Mesothelial cell of epicardium (in vitro differentiated cells): Measurements from ENCODE around the gene OTOP3. TPM values are rescaled to one million over a fixed set of nuclear protein-coding genes. Genes with fewer than 3 reads are reported as not detected.

Source experiments
- DNase-seq, 2 experiments: peaks; one replicate each; pipeline ENCODE4 v3.0.0; 2021; ENCODE audit warnings: low spot score in 2 of 2; ENCODE audit not compliant: unreplicated experiment in 2 of 2
- H3K27ac Mint-ChIP-seq: 2 replicates; pipeline ENCODE4 v1.8.0; 2021; ENCODE audit warnings: mixed read lengths
- H3K27me3 Mint-ChIP-seq: 2 replicates; pipeline ENCODE4 v1.8.0; 2021; ENCODE audit warnings: low read depth, mixed read lengths
- H3K36me3 Mint-ChIP-seq: 2 replicates; pipeline ENCODE4 v1.8.0; 2021; ENCODE audit warnings: mixed read lengths
- H3K4me1 Mint-ChIP-seq: 2 replicates; pipeline ENCODE4 v1.8.0; 2021; ENCODE audit warnings: mixed read lengths
- H3K4me3 Mint-ChIP-seq: 2 replicates; pipeline ENCODE4 v1.8.0; 2021; ENCODE audit warnings: mild to moderate bottlenecking, moderate library complexity, mixed read lengths
- H3K9me3 Mint-ChIP-seq: 2 replicates; pipeline ENCODE4 v1.8.0; 2021; ENCODE audit warnings: mixed read lengths
- total RNA-seq: library from RNA; stranded (reverse); gene quantifications from 3 replicates; pipeline ENCODE4 v1.2.1, GENCODE V29; 2021
- TF ChIP-seq, protein P1 (sequence below): fragments of 200-600 bp; sonication (generic); IDR thresholded peaks from one replicate; pipeline ENCODE4 v1.5.0; 2021; ENCODE audit warnings: antibody characterized with exemption; ENCODE audit not compliant: unreplicated experiment

Gene OTOP3
- total RNA-seq, 1 donor from 2014 or later = not detected

DNA sequence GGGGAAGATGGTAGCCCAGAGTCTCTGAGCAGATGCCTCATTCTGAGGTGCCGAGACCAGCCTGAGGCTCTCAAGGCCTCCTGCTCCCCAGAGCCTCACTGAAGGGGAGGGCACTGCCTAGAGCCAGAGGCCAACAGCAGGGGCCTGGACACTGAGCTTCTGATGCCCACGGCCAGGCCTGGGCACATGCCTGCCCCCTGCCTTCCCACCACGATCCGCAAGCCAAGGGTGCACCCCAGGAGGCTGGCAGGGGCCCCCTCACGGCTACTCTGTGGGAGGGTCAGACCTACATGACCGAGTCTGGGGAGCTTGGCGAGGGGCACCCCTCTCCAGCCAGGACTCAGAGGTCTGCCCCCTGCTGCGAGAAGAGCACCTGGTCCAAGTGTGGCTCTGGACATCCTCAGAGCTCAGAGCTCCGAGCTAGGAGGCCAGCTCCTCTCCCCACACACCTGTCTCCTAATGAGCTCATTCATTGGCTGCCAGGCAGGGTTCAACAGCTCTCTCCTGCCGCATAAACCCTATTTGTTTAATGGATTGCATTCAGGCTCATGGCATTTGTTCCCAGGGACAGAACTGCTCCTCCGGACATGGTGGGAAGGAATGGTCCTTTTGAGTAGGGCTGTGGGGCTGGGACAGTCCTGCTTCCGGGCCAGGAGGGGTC is 13.9 kb downstream of the OTOP3 start:
- peaks cover 5% of the 10 kb centered on the region for H3K4me1 Mint-ChIP-seq

DNA sequence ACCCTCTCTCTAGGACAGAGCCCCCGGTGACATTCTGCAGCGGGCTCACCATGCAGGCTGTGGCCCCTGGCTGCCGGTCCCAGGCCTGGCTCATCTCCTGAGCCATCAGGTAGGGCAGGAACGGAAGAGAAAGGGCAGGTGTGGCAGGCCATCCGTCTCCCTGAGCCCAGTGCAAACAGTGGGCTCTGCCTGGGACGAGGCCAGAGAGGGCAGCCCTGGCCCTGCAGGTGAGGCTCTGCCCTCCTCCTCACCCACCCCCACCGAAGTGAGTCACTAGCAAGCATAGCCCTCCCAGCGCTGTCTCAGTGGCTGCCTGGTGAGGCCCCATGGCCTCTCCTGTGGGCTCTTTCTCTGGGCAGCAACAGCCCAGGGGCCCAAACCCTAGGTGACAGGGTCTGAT is 14.5 kb downstream of the OTOP3 start:
- TF ChIP-seq, protein P1, sequence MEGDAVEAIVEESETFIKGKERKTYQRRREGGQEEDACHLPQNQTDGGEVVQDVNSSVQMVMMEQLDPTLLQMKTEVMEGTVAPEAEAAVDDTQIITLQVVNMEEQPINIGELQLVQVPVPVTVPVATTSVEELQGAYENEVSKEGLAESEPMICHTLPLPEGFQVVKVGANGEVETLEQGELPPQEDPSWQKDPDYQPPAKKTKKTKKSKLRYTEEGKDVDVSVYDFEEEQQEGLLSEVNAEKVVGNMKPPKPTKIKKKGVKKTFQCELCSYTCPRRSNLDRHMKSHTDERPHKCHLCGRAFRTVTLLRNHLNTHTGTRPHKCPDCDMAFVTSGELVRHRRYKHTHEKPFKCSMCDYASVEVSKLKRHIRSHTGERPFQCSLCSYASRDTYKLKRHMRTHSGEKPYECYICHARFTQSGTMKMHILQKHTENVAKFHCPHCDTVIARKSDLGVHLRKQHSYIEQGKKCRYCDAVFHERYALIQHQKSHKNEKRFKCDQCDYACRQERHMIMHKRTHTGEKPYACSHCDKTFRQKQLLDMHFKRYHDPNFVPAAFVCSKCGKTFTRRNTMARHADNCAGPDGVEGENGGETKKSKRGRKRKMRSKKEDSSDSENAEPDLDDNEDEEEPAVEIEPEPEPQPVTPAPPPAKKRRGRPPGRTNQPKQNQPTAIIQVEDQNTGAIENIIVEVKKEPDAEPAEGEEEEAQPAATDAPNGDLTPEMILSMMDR = no peak
- H3K27me3 Mint-ChIP-seq = peaks cover 19% of the 10 kb centered on the region
- H3K4me1 Mint-ChIP-seq = peaks cover 5% of the 10 kb centered on the region
- H3K4me3 Mint-ChIP-seq = no peak overlapping the region
- peaks cover 5% of the 10 kb centered on the region for H3K36me3 Mint-ChIP-seq
- no peak for DNase-seq
- no peak overlapping the region for H3K27ac Mint-ChIP-seq
- H3K9me3 Mint-ChIP-seq = no peaks in the 10 kb centered on the region

More for the DNA sequence above, 13.9 kb downstream of the OTOP3 start:
- H3K4me3 Mint-ChIP-seq = no peak overlapping the region
- TF ChIP-seq, protein P1 = no peak
- DNase-seq = no peak
- peaks cover 23% of the 10 kb centered on the region for H3K27me3 Mint-ChIP-seq
- H3K27ac Mint-ChIP-seq = no peak overlapping the region
- H3K36me3 Mint-ChIP-seq = no peaks in the 10 kb centered on the region
- H3K9me3 Mint-ChIP-seq = no peaks in the 10 kb centered on the region

DNA sequence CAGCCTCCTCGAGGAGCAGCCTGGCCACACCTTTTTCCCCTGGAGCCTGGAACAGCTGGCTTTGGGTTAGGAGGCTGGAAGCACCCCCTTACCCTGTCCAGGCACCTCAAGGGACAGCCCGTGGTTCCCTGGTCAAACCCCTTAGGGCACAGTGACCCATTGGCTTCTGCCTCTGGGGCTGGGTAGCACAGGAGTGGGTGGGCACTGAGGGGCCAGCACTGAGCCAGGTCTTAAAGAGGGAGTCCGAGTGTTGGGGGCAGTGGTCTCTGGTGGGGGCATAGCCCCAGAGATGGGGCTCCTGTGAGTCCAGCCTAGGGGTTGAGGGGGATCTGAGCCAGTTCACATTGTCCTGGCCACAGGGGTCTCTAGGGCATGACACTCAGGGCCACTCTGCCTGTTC is 15.4 kb downstream of the OTOP3 start:
- H3K27ac Mint-ChIP-seq = no peak overlapping the region

DNA sequence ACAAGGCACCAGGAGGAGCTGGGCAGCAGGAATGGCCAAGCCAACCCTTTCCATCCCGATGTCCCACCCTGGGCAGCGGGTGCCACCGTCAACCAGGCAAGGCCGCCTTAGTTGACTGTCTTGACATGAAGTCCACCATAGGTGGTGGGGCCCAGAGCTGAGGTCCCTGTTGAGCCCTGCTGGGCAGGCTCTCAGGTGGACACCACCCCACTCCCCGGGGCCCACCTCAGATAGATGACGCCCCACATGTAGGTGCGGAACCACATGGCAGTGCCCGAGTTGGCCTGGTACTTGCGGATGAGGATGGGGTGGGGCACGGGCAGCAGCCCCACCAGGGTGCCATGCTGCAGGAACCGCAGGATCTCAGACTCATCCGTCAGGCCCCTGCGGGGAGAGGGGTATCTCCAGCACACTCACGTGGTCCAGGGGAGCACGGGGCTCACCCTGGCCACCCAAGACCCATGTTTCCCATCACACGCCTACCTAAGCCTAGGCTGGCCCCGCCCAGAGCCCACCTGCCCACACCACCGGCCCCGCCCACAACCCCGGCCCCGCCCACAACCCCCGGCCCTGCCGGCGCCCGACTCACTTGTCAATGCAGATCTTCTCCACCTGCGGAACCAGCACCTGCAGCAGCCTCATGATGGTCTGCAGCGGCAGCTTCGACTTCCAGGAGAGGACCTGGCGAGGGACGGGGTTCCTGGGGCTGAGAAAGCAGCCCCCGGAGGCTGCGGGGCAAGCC is 16.2 kb downstream of the OTOP3 start:
- peaks cover 7% of the 10 kb centered on the region for H3K27me3 Mint-ChIP-seq
- TF ChIP-seq, protein P1 = no peak
- H3K9me3 Mint-ChIP-seq = no peaks in the 10 kb centered on the region
- no peak overlapping the region for H3K4me3 Mint-ChIP-seq
- H3K27ac Mint-ChIP-seq = no peak overlapping the region
- DNase-seq = no peak
- peaks cover 5% of the 10 kb centered on the region for H3K4me1 Mint-ChIP-seq
- H3K36me3 Mint-ChIP-seq = peaks cover 5% of the 10 kb centered on the region

More for the DNA sequence above, 15.4 kb downstream of the OTOP3 start:
- H3K9me3 Mint-ChIP-seq = no peaks in the 10 kb centered on the region
- H3K4me1 Mint-ChIP-seq = peaks cover 5% of the 10 kb centered on the region
- peaks cover 5% of the 10 kb centered on the region for H3K36me3 Mint-ChIP-seq
- no peak for DNase-seq
- H3K4me3 Mint-ChIP-seq = no peak overlapping the region
- TF ChIP-seq, protein P1 = no peak
- H3K27me3 Mint-ChIP-seq = peaks cover 11% of the 10 kb centered on the region

DNA sequence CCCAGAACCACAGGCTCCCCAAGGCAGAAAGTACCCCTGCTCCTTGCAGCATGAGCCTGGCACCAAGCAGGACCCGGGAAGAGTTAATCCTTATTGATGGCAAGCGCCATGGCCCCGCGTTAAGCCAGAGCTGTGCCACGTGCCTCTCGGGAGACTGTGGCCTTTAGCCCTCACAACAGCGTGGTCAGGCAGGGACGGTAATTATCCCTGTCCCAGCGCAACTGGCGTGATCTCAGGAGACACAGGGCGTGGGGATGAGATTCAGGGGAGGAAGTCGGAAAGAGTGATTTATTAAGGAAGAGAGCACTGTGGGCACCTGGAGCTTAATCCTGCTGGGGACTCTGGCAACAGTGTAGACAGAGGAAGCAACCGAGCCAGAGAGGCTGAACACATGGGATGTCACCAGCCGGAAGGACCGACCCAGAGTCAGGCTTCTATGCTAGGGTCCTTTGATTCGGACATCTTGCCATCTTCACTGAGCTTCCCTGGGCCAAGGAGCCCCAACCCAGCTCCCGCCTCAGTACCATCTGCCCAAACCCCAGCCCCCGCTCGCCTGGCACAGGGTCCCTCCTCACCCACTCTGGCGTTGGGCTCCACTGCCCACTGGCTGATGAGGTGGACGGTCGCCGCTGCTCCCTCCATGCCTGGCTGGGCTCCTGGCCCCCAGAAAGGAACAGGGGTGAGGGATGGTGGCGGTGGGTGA is 16.9 kb downstream of the OTOP3 start:
- Mint-ChIP-seq H3K4me3 (no peak overlapping the region), H3K27me3 (peaks cover 7% of the 10 kb centered on the region), H3K27ac (no peak overlapping the region), H3K4me1 (peaks cover 5% of the 10 kb centered on the region), H3K9me3 (no peaks in the 10 kb centered on the region), H3K36me3 (peaks cover 5% of the 10 kb centered on the region)
- DNase-seq = no peak
- TF ChIP-seq, protein P1 = no peak
